ENCODE results near the gene PURA.

- TF ChIP-seq RAD21 (conservative IDR thresholded peaks at IDR 0.05 in 1 of 2, IDR thresholded peaks at IDR 0.05 in 1 of 2) = no peak
- TF ChIP-seq CTCF (IDR thresholded peaks at IDR 0.05) = no peak
- no peak for TF ChIP-seq SMC3 (IDR thresholded peaks at IDR 0.05)
- no peak for TF ChIP-seq JUN (IDR thresholded peaks at IDR 0.05)
- no peak for TF ChIP-seq HOXB13 (CRISPR knock-in tag; IDR thresholded peaks at IDR 0.05; ENCODE audit: low read depth)
- TF ChIP-seq BCL3 (IDR thresholded peaks at IDR 0.05) = no peak
- TF ChIP-seq USF2 (IDR thresholded peaks at IDR 0.05) = no peak
- TF ChIP-seq ZC3H11A (IDR thresholded peaks at IDR 0.05) = no peak
- no peak for TF ChIP-seq POLR2AphosphoS2 (conservative IDR thresholded peaks at IDR 0.05; ENCODE audit: low read length)
- TF ChIP-seq ELK1 (IDR thresholded peaks at IDR 0.05; ENCODE audit: low read depth, low read length) = no peak
- no peak for TF ChIP-seq POLR2A (IDR thresholded peaks at IDR 0.05; ENCODE audit: low read length)
- TF ChIP-seq CHD4 (IDR thresholded peaks at IDR 0.05; ENCODE audit: borderline replicate concordance) = no peak
- TF ChIP-seq EP300 (IDR thresholded peaks at IDR 0.05) = no peak
- TF ChIP-seq MAX (IDR thresholded peaks at IDR 0.05) = no peak
These were observed 58.6 kb downstream of the PURA start for GRCh38 chr5:140172483-140172882.
